CD14-positive monocyte (primary cell): ENCODE data around the gene ABLIM3. TPM values are rescaled to one million over a fixed set of nuclear protein-coding genes. Genes with fewer than 3 reads are reported as not detected.

ENCODE experiments used
- DNase-seq, 3 donors: peaks; one replicate each; pipeline ENCODE4 v3.0.0-alpha.2; 2011 to 2022
- H2AFZ ChIP-seq: 2 replicates; pipeline ENCODE4 v1.6.0; 2012; ENCODE audit warnings: mild to moderate bottlenecking, low read depth, low read length, inconsistent platforms; ENCODE audit not compliant: insufficient read depth, poor library complexity, severe bottlenecking
- H3K27ac ChIP-seq, 2 donors: 1 replicate in 1 of 2; 2 replicates in 1 of 2; pipeline ENCODE4 v1.5.1; 2012 to 2013; ENCODE audit warnings: low read length in 2 of 2, control low read depth in 1 of 2, inconsistent platforms in 1 of 2, low read depth in 1 of 2, mild to moderate bottlenecking in 1 of 2
- H3K27me3 ChIP-seq, 2 donors: one replicate each; pipeline versions ENCODE4 v1.6.0 to v1.6.1; 2011 to 2013; ENCODE audit warnings: low read length in 2 of 2; ENCODE audit not compliant: control insufficient read depth in 2 of 2, insufficient read depth in 2 of 2
- H3K36me3 ChIP-seq, 2 donors: replicated peaks in 1 of 2; 1 replicate in 1 of 2; 2 replicates in 1 of 2; pipeline versions ENCODE4 v1.5.1 to v1.6.1; 2012 to 2013; ENCODE audit warnings: low read length in 2 of 2, control low read depth in 1 of 2, inconsistent platforms in 1 of 2, mild to moderate bottlenecking in 1 of 2; ENCODE audit not compliant: insufficient read depth in 2 of 2, control insufficient read depth in 1 of 2
- H3K4me1 ChIP-seq, 2 donors: 1 replicate in 1 of 2; 2 replicates in 1 of 2; pipeline versions ENCODE4 v1.5.1 to v1.6.1; 2012 to 2013; ENCODE audit warnings: low read length in 2 of 2, control low read depth in 1 of 2, inconsistent platforms in 1 of 2, mild to moderate bottlenecking in 1 of 2, moderate library complexity in 1 of 2; ENCODE audit not compliant: insufficient read depth in 2 of 2, control insufficient read depth in 1 of 2
- H3K4me2 ChIP-seq: replicated peaks from 2 replicates; pipeline ENCODE3; 2012; ENCODE audit warnings: low read length, moderate library complexity, mild to moderate bottlenecking; ENCODE audit not compliant: poor library complexity, severe bottlenecking; ENCODE audit errors: extremely low read depth
- H3K4me3 ChIP-seq, 3 experiments: fragments of 200-600 bp in 1 of 3; sonication (generic) in 1 of 3; replicated peaks in 1 of 3; 1 replicate in 2 of 3; 2 replicates in 1 of 3; pipeline ENCODE4 v1.5.1; 2011 to 2013; ENCODE audit warnings: low read length in 3 of 3, mild to moderate bottlenecking in 3 of 3, control low read depth in 2 of 3, low read depth in 2 of 3, inconsistent platforms in 1 of 3, moderate library complexity in 1 of 3
- H3K79me2 ChIP-seq: 2 replicates; pipeline ENCODE4 v1.6.0; 2012; ENCODE audit warnings: mild to moderate bottlenecking, control low read depth, inconsistent platforms, low read length, moderate library complexity; ENCODE audit not compliant: insufficient read depth
- H3K9ac ChIP-seq: 2 replicates; pipeline ENCODE4 v1.6.0; 2017; ENCODE audit warnings: low read length, mild to moderate bottlenecking; ENCODE audit not compliant: insufficient read depth, poor library complexity, severe bottlenecking
- H3K9me3 ChIP-seq, 2 donors: replicated peaks in 1 of 2; 1 replicate in 1 of 2; 2 replicates in 1 of 2; pipeline versions ENCODE4 v1.5.1 to v1.6.1; 2012 to 2013; ENCODE audit warnings: low read length in 2 of 2, control low read depth in 1 of 2; ENCODE audit not compliant: control insufficient read depth in 1 of 2, insufficient read depth in 1 of 2
- H4K20me1 ChIP-seq: 2 replicates; pipeline ENCODE4 v1.6.0; 2012; ENCODE audit warnings: mild to moderate bottlenecking, low read length, control low read depth, moderate library complexity; ENCODE audit not compliant: insufficient read depth
- H3K27ac Mint-ChIP-seq, 7 donors: one replicate each; pipeline ENCODE4 v1.8.0; 2020; ENCODE audit warnings: mild to moderate bottlenecking in 7 of 7, mixed read lengths in 7 of 7, moderate library complexity in 6 of 7, inconsistent platforms in 2 of 7
- H3K27me3 Mint-ChIP-seq, 3 donors: one replicate each; pipeline ENCODE4 v1.8.0; 2021 to 2022; ENCODE audit warnings: low read depth in 3 of 3, mild to moderate bottlenecking in 3 of 3, mixed read lengths in 3 of 3, moderate library complexity in 3 of 3, inconsistent platforms in 1 of 3
- H3K36me3 Mint-ChIP-seq, 2 donors: one replicate each; pipeline ENCODE4 v1.8.0; 2020; ENCODE audit warnings: mixed read lengths in 2 of 2, inconsistent platforms in 1 of 2, mild to moderate bottlenecking in 1 of 2
- H3K4me1 Mint-ChIP-seq: one replicate; pipeline ENCODE4 v1.8.0; 2020; ENCODE audit warnings: mild to moderate bottlenecking, mixed read lengths
- H3K4me3 Mint-ChIP-seq, 2 donors: one replicate each; pipeline ENCODE4 v1.8.0; 2020; ENCODE audit warnings: mild to moderate bottlenecking in 2 of 2, mixed read lengths in 2 of 2, moderate library complexity in 1 of 2
- H3K9me3 Mint-ChIP-seq, 7 donors: one replicate each; pipeline ENCODE4 v1.8.0; 2020 to 2022; ENCODE audit warnings: mixed read lengths in 7 of 7, mild to moderate bottlenecking in 6 of 7, moderate library complexity in 6 of 7, inconsistent platforms in 2 of 7
- CTCF ChIP-seq: fragments of 200-600 bp; IDR thresholded peaks from one replicate; pipeline ENCODE4 v1.8.0; 2022; ENCODE audit warnings: antibody characterized with exemption, mild to moderate bottlenecking
- WGBS: methylation state at CpG from one replicate; pipeline ENCODE4 v1.1.5; 2013; ENCODE audit warnings: missing lambda C conversion rate; ENCODE audit not compliant: insufficient coverage; 5-methylcytosine and 5-hydroxymethylcytosine counted together
- intact Hi-C, 2 donors: fragments of 100-400 bp; cut with micrococcal nuclease; formaldehyde crosslinking; loops; one replicate each; pipeline versions ENCODE4 v1.15.0 to v1.15.1; 2023
- polyA plus RNA-seq, 3 donors: library from polyadenylated mRNA; depleted of rRNA in 1 of 3; unstranded in 2 of 3; stranded (reverse) in 1 of 3; fragments of 300-500 nt in 2 of 3; fragments of >200 nt in 1 of 3; fragmentation: Illumina TruSeq in 2 of 3; gene quantifications; 1 replicate in 2 of 3; 2 replicates in 1 of 3; pipeline ENCODE4 v1.2.3, GENCODE V29; 2012 to 2021

ABLIM3 gene
- polyA plus RNA-seq, 3 donors, result 0.22 to 0.74 TPM; not detected in 1

- WGBS, result 96% methylated on average over 2 of the region's 2 CpGs
- no peaks in the 10 kb centered on the region for H3K4me1 ChIP-seq
- no peak for DNase-seq
- H3K9me3 Mint-ChIP-seq, result peaks cover 27 to 50% (median 40%) of the 10 kb centered on the region in 7 donors
- H3K36me3 ChIP-seq, result no peaks in the 10 kb centered on the region
- no peak overlapping the region for H3K4me3 ChIP-seq
- peaks cover 17 to 27% of the 10 kb centered on the region in 2 donors for H3K9me3 ChIP-seq
- H2AFZ ChIP-seq, result no peak overlapping the region
- no peak overlapping the region for H3K4me3 Mint-ChIP-seq
- intact Hi-C loops, result no loop called here
- H3K4me2 ChIP-seq, result no peak overlapping the region
- no peak for TF ChIP-seq CTCF
- H3K27me3 Mint-ChIP-seq, result peaks cover 0 to 1% (median 0%) of the 10 kb centered on the region in 3 donors
- H3K4me1 Mint-ChIP-seq, result no peaks in the 10 kb centered on the region
- H3K27me3 ChIP-seq, result no peaks in the 10 kb centered on the region
- H3K36me3 Mint-ChIP-seq, result peaks cover 0 to 3% of the 10 kb centered on the region in 2 donors
- H4K20me1 ChIP-seq, result no peaks in the 10 kb centered on the region
- H3K79me2 ChIP-seq, result no peaks in the 10 kb centered on the region
- no peak overlapping the region for H3K9ac ChIP-seq
- no peak overlapping the region for H3K27ac Mint-ChIP-seq
- no peak overlapping the region for H3K27ac ChIP-seq
Measured at GRCh38 chr5:149094996-149095395, 46.3 kb upstream of the ABLIM3 start.

GRCh38 chr5:149099920-149100319 lies 41.4 kb upstream of the ABLIM3 start:
- Mint-ChIP-seq H3K4me1 (no peaks in the 10 kb centered on the region), H3K27me3 (no peaks in the 10 kb centered on the region), H3K27ac (no peak overlapping the region), H3K4me3 (no peak overlapping the region), H3K9me3 (peaks cover 21 to 44% (median 35%) of the 10 kb centered on the region in 7 donors), H3K36me3 (no peaks in the 10 kb centered on the region)
- Histone ChIP-seq H3K27ac (no peak overlapping the region), H3K4me1 (no peaks in the 10 kb centered on the region), H2AFZ (no peak overlapping the region), H3K27me3 (no peaks in the 10 kb centered on the region), H4K20me1 (no peaks in the 10 kb centered on the region), H3K9ac (no peak overlapping the region), H3K4me2 (no peak overlapping the region), H3K36me3 (no peaks in the 10 kb centered on the region), H3K79me2 (no peaks in the 10 kb centered on the region), H3K4me3 (no peak overlapping the region), H3K9me3 (peaks cover 6 to 14% of the 10 kb centered on the region in 2 donors)
- intact Hi-C loops, result no loop called here
- no peak for TF ChIP-seq CTCF
- no peak for DNase-seq
